HUES64 (cell line): ENCODE measurements around the gene ARRDC3.
"Not testable (repeated sequence)": the region's sequence is repeated elsewhere in the genome, so short reads cannot be mapped to it uniquely, and the experiment has no call there.

Experiments used
- H3K27ac ChIP-seq: 2 replicates; pipeline ENCODE4 v1.7.0; 2013; ENCODE audit warnings: low read depth, low read length, inconsistent platforms
- H3K27me3 ChIP-seq: 2 replicates; pipeline ENCODE4 v1.6.1; 2013; ENCODE audit warnings: mild to moderate bottlenecking, low read length; ENCODE audit not compliant: insufficient read depth
- H3K36me3 ChIP-seq: 2 replicates; pipeline ENCODE4 v1.6.1; 2013; ENCODE audit warnings: mild to moderate bottlenecking, low read length; ENCODE audit not compliant: insufficient read depth
- H3K4me1 ChIP-seq: 2 replicates; pipeline ENCODE4 v1.6.1; 2013; ENCODE audit warnings: mild to moderate bottlenecking, low read length, moderate library complexity; ENCODE audit not compliant: insufficient read depth
- H3K4me3 ChIP-seq: 2 replicates; pipeline ENCODE4 v1.5.1; 2013; ENCODE audit warnings: mild to moderate bottlenecking, low read length, moderate library complexity
- H3K9ac ChIP-seq: 2 replicates; pipeline ENCODE4 v1.6.1; 2013; ENCODE audit warnings: mild to moderate bottlenecking, low read depth, low read length
- H3K9me3 ChIP-seq: 2 replicates; pipeline ENCODE4 v1.6.1; 2013; ENCODE audit warnings: low read depth, low read length; ENCODE audit not compliant: insufficient read depth
- WGBS: fragments of 150-250, 120-280 bp; methylation state at CpG from one replicate; pipeline ENCODE4 v1.1.7; 2013; ENCODE audit warnings: missing lambda C conversion rate; 5-methylcytosine and 5-hydroxymethylcytosine counted together

ARRDC3 gene

DNA sequence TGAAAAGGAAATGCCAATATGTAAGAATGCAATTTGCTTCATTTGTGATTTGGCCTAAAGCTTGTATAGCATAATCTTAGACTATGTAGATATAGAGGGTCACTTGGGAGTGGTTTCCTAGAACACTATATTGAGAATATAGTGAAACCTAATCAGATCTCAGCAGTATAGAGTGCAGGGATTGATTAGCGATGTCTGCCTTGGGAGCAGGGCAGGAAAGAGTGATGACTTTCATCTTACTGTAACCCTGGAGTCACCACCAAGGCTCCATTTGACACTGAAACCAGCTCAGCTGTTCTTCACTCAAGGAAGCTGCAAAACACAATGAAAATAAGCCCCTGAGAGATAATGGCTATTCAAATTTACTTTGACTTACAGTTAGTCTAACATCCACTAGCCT lies 26.2 kb upstream of the ARRDC3 start:
- Histone ChIP-seq H3K27ac (no peak overlapping the region), H3K9ac (no peak overlapping the region), H3K4me3 (no peak overlapping the region), H3K9me3 (no peaks in the 10 kb centered on the region), H3K27me3 (no peaks in the 10 kb centered on the region), H3K36me3 (no peaks in the 10 kb centered on the region), H3K4me1 (no peaks in the 10 kb centered on the region)
- 83% methylated on average over 1 of the region's 1 CpG for WGBS

DNA sequence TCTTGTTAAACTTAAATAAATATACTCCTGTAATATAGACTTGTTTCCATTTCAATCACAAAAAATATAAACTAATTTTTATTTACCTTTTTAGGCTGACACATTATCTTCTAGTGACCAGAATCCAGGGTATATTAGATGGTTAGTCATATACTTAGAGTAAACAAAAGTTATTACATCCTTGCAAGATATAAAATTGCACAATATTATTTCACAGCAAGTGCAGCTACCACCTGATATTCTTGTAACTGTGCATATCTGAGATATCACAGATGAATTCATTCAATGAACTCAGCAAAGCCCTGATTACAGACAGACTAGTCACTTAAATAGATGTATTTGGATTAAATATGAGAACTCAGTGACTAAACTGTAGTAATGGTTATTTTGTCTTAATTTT lies 25.6 kb upstream of the ARRDC3 start:
- Histone ChIP-seq H3K4me3 (no peak overlapping the region), H3K4me1 (no peaks in the 10 kb centered on the region), H3K9ac (no peak overlapping the region), H3K9me3 (no peaks in the 10 kb centered on the region), H3K27me3 (no peaks in the 10 kb centered on the region), H3K27ac (no peak overlapping the region), H3K36me3 (no peaks in the 10 kb centered on the region)

DNA sequence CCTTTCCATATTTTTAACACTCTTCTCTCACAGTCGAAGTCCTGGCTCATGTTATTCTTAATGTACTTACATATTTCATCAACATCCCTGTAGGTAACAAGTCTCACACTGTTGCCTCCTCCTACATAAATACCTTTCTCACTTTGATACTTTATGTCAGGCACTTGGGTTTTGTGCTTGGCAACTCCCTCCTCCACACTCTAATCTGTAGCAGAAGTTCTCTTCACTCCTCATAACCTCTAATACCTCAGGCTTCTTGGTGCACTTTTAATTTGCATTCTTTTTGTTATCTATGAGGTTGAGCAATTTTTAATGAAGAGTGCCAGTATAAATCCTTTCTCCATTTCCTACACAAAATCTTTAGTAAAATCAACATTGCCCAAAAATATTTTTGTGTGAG lies 24.1 kb upstream of the ARRDC3 start:
- Histone ChIP-seq H3K36me3 (no peaks in the 10 kb centered on the region), H3K27ac (no peak overlapping the region), H3K9ac (no peak overlapping the region), H3K4me1 (0 out of 2 replicates have a peak, but pooled peaks cover 3% of the 10 kb centered on the region), H3K9me3 (no peaks in the 10 kb centered on the region), H3K27me3 (no peaks in the 10 kb centered on the region), H3K4me3 (no peak overlapping the region)
- 88% methylated on average over 1 of the region's 1 CpG for WGBS

DNA sequence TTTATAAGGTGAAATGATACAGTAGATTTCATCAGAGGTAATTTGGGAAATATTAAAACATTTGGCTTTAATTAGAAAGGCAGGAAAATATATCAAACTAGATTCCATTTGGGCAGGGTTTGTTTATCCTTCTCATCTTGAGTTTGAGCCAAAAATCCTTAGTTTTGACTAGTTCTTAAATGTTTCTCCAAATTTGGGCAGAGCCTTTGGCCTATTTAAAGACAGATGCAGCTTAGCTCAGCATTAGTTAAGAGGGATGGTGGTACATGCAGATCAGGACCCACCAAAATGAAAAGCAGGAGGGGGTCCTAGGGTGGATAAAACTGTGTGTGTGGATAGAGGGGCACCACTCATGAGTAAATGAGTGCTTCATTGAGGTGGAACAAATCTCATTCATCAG lies 20.3 kb upstream of the ARRDC3 start:
- H3K9me3 ChIP-seq, result no peaks in the 10 kb centered on the region
- H3K4me1 ChIP-seq, result peaks cover 11% of the 10 kb centered on the region; the same call in 1 of the 2 replicates
- no peak overlapping the region for H3K9ac ChIP-seq
- H3K27ac ChIP-seq, result no peak overlapping the region
- no peak overlapping the region for H3K4me3 ChIP-seq
- H3K27me3 ChIP-seq, result no peaks in the 10 kb centered on the region
- no peaks in the 10 kb centered on the region for H3K36me3 ChIP-seq

DNA sequence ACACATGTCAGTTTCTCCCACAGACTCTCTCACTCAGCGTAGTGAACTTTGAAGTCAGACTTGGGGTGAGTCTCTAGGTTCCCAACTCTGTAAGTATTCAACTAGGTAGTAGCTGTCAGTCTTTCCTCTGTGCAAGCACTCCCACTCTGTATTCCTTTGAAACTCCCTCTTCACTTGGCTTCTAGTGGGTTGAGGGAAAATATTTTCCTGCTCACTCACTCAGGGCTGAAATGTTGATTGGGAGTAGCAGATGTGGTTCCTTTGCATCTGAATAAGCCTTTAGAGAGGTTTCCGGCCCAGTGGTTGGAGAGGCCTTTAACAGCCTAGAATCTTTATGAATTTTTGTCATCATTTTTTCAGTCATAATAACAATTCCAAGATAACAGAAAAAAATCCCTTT lies 18.1 kb upstream of the ARRDC3 start:
- Histone ChIP-seq H3K36me3 (no peaks in the 10 kb centered on the region), H3K4me1 (peaks cover 11% of the 10 kb centered on the region; the same call in 1 of the 2 replicates), H3K27ac (peak overlapping the region; percentile 61; the same call in 1 of the 2 replicates), H3K4me3 (no peak overlapping the region), H3K9ac (no peak overlapping the region), H3K9me3 (no peaks in the 10 kb centered on the region), H3K27me3 (no peaks in the 10 kb centered on the region)
- WGBS, result 72% methylated on average over 2 of the region's 2 CpGs

DNA sequence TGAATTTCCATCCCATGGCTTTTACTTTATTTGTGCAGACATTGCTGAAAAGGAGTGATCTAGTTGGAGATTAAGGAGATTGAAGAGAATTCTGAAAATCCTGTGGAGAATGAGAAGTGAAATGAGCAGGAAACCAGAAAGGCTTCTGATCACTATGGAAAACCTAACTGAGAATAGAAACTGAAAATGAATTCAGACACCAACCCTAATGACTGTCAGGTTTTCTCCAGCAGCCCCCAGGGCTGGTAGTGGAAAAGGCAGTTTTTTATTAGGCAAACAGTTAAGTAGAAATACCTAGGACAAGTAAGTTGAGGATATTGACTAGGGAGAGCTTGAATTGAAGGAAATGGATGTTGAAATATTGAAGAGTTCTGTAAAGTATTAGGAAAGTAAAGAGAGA lies 14.7 kb upstream of the ARRDC3 start:
- H3K9ac ChIP-seq, result no peak overlapping the region
- no peak overlapping the region for H3K4me3 ChIP-seq
- no peaks in the 10 kb centered on the region for H3K27me3 ChIP-seq
- no peaks in the 10 kb centered on the region for H3K36me3 ChIP-seq
- H3K27ac ChIP-seq, result no peak overlapping the region
- no peaks in the 10 kb centered on the region for H3K9me3 ChIP-seq
- peaks cover 11% of the 10 kb centered on the region; the same call in 1 of the 2 replicates for H3K4me1 ChIP-seq

DNA sequence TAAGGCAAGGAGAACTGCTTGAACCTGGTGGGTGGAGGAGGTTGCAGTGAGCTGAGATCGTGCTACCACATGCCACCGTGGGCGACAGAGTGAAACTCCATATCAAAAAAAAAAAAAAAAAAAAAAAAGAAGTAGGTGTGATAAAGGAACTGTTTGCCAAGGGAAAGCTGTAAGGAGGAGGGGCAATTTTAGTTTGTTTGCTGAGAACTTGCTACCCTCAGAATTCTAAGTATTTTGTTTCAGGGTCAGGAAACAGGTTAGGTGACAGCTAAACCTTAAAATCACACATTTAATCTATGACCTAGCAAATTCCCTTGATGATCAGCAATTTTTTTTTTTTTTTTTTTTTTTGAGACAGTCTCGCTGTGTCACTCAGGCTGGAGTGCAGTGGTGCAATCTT lies 7.2 kb upstream of the ARRDC3 start:
- Histone ChIP-seq H3K4me3 (no peak overlapping the region), H3K27ac (no peak overlapping the region), H3K4me1 (no peaks in the 10 kb centered on the region), H3K9ac (no peak overlapping the region), H3K9me3 (no peaks in the 10 kb centered on the region), H3K36me3 (no peaks in the 10 kb centered on the region), H3K27me3 (no peaks in the 10 kb centered on the region)
- 71% methylated on average over 2 of the region's 4 CpGs for WGBS

DNA sequence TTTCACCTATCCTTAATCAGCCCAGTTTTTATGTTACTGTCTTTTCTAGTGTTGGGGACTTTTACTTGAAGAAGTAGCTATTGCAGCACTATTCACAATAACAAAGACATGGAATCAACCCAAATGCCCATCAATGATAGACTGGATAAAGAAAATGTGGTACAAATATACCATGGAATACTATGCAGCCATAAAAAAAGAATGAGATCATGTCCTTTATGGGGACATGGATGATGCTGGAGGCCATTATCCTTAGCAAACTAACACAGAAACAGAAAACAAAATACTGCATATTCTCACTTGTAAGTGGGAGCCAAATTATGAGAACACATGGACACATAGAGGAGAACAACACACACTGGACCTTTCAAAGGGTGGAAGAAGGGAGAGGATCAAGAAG lies 6.4 kb upstream of the ARRDC3 start:
- not testable (repeated sequence) for H3K36me3 ChIP-seq, H3K27me3 ChIP-seq, H3K4me1 ChIP-seq, H3K4me3 ChIP-seq, H3K27ac ChIP-seq, H3K9ac ChIP-seq, H3K9me3 ChIP-seq

DNA sequence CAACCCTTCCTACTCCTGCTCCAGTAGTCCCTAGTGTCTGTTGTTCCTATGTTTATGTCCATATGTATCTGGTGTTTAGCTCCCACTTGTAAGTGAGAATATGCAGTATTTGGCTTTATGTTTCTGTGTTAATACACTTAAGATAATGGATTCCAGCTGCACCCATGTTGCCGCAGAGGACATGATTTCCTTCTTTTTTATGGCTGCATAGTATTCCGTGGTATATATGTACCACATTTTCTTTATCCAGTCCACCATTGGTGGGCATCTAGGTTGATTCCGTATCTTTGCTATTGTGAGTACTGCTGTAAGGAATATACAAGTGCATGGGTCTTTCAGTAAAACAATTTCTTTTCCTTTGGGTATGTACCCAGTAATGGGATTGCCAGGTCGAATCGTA lies 5.2 kb upstream of the ARRDC3 start:
- Histone ChIP-seq H3K27me3 (no peaks in the 10 kb centered on the region), H3K4me3 (no peak overlapping the region), H3K4me1 (peaks cover 7% of the 10 kb centered on the region), H3K9ac (no peak overlapping the region), H3K9me3 (no peaks in the 10 kb centered on the region), H3K27ac (no peak overlapping the region), H3K36me3 (no peaks in the 10 kb centered on the region)
- WGBS, result 98% methylated on average over 5 of the region's 5 CpGs

DNA sequence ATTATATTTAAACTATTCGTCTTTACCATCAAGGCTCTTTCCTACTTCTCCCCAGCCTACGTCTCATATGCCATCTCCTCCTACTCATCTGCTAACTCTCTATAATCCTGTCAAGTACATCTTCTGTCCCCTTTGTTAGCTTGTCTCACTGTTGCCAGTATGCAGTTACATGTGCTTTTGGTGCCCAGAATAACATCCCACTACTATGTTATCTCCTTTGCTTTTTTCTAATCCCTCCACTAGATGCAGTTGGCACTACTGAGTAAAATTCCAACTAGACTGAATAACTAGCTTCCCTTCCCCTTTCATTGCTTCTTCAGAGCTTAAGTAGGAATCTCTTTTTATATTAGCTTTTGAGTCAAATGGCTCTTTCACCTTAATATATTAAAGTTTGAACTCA lies 3.0 kb upstream of the ARRDC3 start:
- WGBS, result 96% methylated on average over 2 of the region's 2 CpGs
- Histone ChIP-seq H3K36me3 (no peaks in the 10 kb centered on the region), H3K27me3 (no peaks in the 10 kb centered on the region), H3K4me1 (peaks cover 7% of the 10 kb centered on the region), H3K27ac (no peak overlapping the region), H3K9ac (no peak overlapping the region), H3K4me3 (no peak overlapping the region), H3K9me3 (no peaks in the 10 kb centered on the region)

DNA sequence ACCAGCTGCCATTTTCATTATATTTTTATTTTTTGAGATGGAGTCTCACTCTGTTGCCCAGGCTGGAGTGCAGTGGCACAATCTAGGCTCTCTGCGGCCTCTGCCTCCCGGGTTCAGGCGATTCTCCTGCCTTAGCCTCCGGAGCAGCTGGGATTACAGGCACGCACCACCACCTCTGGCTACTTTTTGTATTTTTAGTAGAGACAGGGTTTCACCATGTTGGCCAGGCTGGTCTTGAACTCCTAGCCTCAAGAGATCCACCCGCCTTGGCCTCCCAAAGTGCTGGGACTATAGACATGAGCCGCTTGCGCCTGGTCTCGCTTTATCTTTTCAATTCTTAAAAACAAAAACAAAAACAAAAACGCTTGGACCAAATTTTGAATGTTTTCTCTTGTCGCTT lies 2.5 kb upstream of the ARRDC3 start:
- not testable (repeated sequence) for H3K27me3 ChIP-seq, H3K9ac ChIP-seq, H3K4me3 ChIP-seq, H3K36me3 ChIP-seq, H3K27ac ChIP-seq, H3K4me1 ChIP-seq, H3K9me3 ChIP-seq
- WGBS, result 91% methylated on average over 11 of the region's 11 CpGs

DNA sequence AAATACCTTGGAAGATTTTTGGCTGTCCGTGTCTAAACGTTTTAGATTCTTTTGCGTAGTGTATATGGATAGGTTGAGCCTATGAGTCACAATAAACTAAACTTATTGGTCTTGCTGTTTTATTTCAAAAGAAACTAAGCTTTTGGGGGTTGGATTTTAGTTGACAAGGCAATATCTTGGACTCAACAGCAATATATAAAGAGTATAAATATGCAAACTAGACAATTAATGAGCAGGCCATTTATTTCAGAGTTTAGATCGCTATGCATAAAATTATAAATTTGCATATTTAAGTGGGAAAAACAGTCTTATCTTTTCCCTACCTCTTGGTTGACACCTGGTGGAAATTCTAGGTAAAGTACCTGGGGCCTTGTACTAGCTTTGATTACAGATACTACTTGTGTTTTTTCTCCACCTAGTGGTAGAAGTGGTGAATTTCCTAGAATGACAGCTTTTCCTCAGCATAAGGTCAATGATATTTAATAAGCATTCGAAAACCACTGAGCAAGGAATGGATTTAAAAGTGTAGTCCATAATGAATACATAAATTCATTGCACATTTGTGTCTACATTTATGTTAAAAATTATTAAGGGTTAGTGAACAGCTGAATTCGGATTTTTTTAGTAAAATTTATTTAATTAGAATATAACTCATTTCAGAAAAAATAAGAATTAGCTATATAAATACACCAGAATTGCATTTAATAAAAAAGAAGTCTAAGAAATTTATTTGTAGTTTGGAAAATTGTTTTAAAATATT lies 1.7 kb upstream of the ARRDC3 start:
- Histone ChIP-seq H3K27ac (peak overlapping the region; percentile 92), H3K4me3 (peak overlapping the region; percentile 78), H3K36me3 (no peaks in the 10 kb centered on the region), H3K27me3 (no peaks in the 10 kb centered on the region), H3K9ac (peak overlapping the region; percentile 79; the same call in 1 of the 2 replicates), H3K9me3 (no peaks in the 10 kb centered on the region), H3K4me1 (peaks cover 7% of the 10 kb centered on the region)
- WGBS, result 0% methylated on average over 3 of the region's 6 CpGs
